SK-N-SH (cell line): ENCODE results near the gene STARD7. TPM values are rescaled to one million over a fixed set of nuclear protein-coding genes. Genes with fewer than 3 reads are reported as not detected.

Experiments used
- CTCF ChIA-PET: fragments of 300-600, 350-600 bp; formaldehyde crosslinking; extraction: SDS; loops from one replicate; lab custom pipeline; 2021; lab: Yijun Ruan, JAX
- POLR2A ChIA-PET: fragments of 350-600 bp; sonication (Branson Sonifier 250); formaldehyde crosslinking; extraction: SDS; loops from one replicate; lab custom pipeline; 2020; ENCODE audit warnings: antibody characterized with exemption, inconsistent platforms; lab: Yijun Ruan, JAX
- DNase-seq: peaks from one replicate; pipeline ENCODE4 v3.0.0; 2012
- H2AFZ ChIP-seq: fragments of 200-600 bp; sonication (generic); 2 replicates; pipeline ENCODE4 v1.8.1; 2016; ENCODE audit warnings: antibody characterized with exemption, mild to moderate bottlenecking, low read depth
- H3F3A ChIP-seq: fragments of 200-600 bp; sonication (generic); replicated peaks from 2 replicates; pipeline ENCODE3; 2016; ENCODE audit warnings: antibody characterized with exemption, mild to moderate bottlenecking; ENCODE audit not compliant: insufficient read depth
- H3K27ac ChIP-seq, 2 experiments: fragments of 200-500 bp in 1 of 2; fragments of 200-600 bp in 1 of 2; sonication (Bioruptor generic) in 1 of 2; sonication (generic), shearing (Covaris generic) in 1 of 2; 2 replicates each; pipeline versions ENCODE4 v1.5.1 to v1.6.1; 2014 to 2016; ENCODE audit warnings: low read depth in 2 of 2, inconsistent platforms in 1 of 2, low read length in 1 of 2, mild to moderate bottlenecking in 1 of 2, mixed read lengths in 1 of 2
- H3K27me3 ChIP-seq: fragments of 200-600 bp; sonication (generic), shearing (Covaris generic); 2 replicates; pipeline ENCODE4 v1.6.1; 2016; ENCODE audit warnings: mixed run types; ENCODE audit not compliant: insufficient read depth
- H3K36me3 ChIP-seq, 2 experiments: fragments of 200-500 bp in 1 of 2; fragments of 200-600 bp in 1 of 2; sonication (Bioruptor generic) in 1 of 2; sonication (generic) in 1 of 2; replicated peaks in 1 of 2; 2 replicates each; pipeline versions ENCODE3 to v1.5.1; 2014 to 2016; ENCODE audit warnings: low read length in 1 of 2, mild to moderate bottlenecking in 1 of 2; ENCODE audit not compliant: insufficient read depth in 2 of 2, control insufficient read depth in 1 of 2
- H3K4me1 ChIP-seq, 2 experiments: fragments of 200-500 bp in 1 of 2; fragments of 200-600 bp in 1 of 2; sonication (Bioruptor generic) in 1 of 2; sonication (generic), shearing (Covaris generic) in 1 of 2; 2 replicates each; pipeline versions ENCODE4 v1.5.1 to v1.6.1; 2014 to 2016; ENCODE audit warnings: low read depth in 1 of 2, low read length in 1 of 2, mixed run types in 1 of 2; ENCODE audit not compliant: insufficient read depth in 2 of 2, control insufficient read depth in 1 of 2
- H3K4me2 ChIP-seq: fragments of 200-600 bp; sonication (generic), shearing (Covaris generic); 2 replicates; pipeline ENCODE4 v1.6.1; 2017; ENCODE audit warnings: mixed run types
- H3K4me3 ChIP-seq, 2 experiments: fragments of 200-500 bp in 1 of 2; fragments of 200-600 bp in 1 of 2; sonication (Bioruptor generic) in 1 of 2; sonication (generic), shearing (Covaris generic) in 1 of 2; 2 replicates each; pipeline versions ENCODE4 v1.5.1 to v1.8.1; 2014 to 2016; ENCODE audit warnings: low read depth in 2 of 2, inconsistent platforms in 1 of 2, low read length in 1 of 2, mild to moderate bottlenecking in 1 of 2, mixed read lengths in 1 of 2, moderate library complexity in 1 of 2
- H3K79me2 ChIP-seq: fragments of 200-600 bp; sonication (generic); 2 replicates; pipeline ENCODE4 v1.8.1; 2017; ENCODE audit warnings: mild to moderate bottlenecking; ENCODE audit not compliant: insufficient read depth
- H3K9ac ChIP-seq: fragments of 200-600 bp; sonication (generic); 2 replicates; pipeline ENCODE4 v1.6.1; 2017; ENCODE audit warnings: mixed run types
- H3K9me2 ChIP-seq: fragments of 200-600 bp; sonication (generic); 2 replicates; pipeline ENCODE4 v1.6.1; 2017; ENCODE audit warnings: mixed run types
- H3K9me3 ChIP-seq: fragments of 200-600 bp; sonication (generic); 2 replicates; pipeline ENCODE4 v1.6.1; 2017; ENCODE audit warnings: mixed run types, mild to moderate bottlenecking, moderate library complexity
- H4K20me1 ChIP-seq: fragments of 200-600 bp; sonication (generic); 2 replicates; pipeline ENCODE4 v1.6.1; 2017; ENCODE audit warnings: mild to moderate bottlenecking, mixed run types; ENCODE audit not compliant: insufficient read depth
- EP300 ChIP-seq, 2 experiments: IDR thresholded peaks; 2 replicates each; pipeline versions ENCODE4 v1.4.0 to v1.6.1; 2012; ENCODE audit warnings: borderline replicate concordance in 1 of 2, low read depth in 1 of 2, low read length in 1 of 2
- NRF1 ChIP-seq: IDR thresholded peaks from 2 replicates; pipeline ENCODE4 v1.6.1; 2012; ENCODE audit warnings: low read depth, mild to moderate bottlenecking, low read length
- POLR2AphosphoS5 ChIP-seq: IDR thresholded peaks from 2 replicates; pipeline ENCODE4 v1.6.1; 2012; ENCODE audit warnings: low read depth, low read length
- RCOR1 ChIP-seq: fragments of 150-350 bp; IDR thresholded peaks from 2 replicates; pipeline ENCODE4 v1.6.1; 2017; ENCODE audit warnings: antibody characterized with exemption, low read length
- REST ChIP-seq: IDR thresholded peaks from 2 replicates; pipeline ENCODE4 v1.6.1; 2012; ENCODE audit warnings: mild to moderate bottlenecking, low read depth, low read length, moderate library complexity
- RFX5 ChIP-seq: IDR thresholded peaks from 2 replicates; pipeline ENCODE4 v1.6.1; 2012; ENCODE audit warnings: mild to moderate bottlenecking, improper control_type of control experiment, low read length
- RXRA ChIP-seq: IDR thresholded peaks from 2 replicates; pipeline ENCODE4 v1.4.0; 2012; ENCODE audit warnings: low read depth, mild to moderate bottlenecking, borderline replicate concordance
- TEAD4 ChIP-seq: IDR thresholded peaks from 2 replicates; pipeline ENCODE4 v1.4.0; 2012; ENCODE audit warnings: mild to moderate bottlenecking, borderline replicate concordance; ENCODE audit not compliant: insufficient read depth
- USF1 ChIP-seq: IDR thresholded peaks from 2 replicates; pipeline ENCODE4 v1.4.0; 2012; ENCODE audit warnings: low read depth, borderline replicate concordance
- ZBTB33 ChIP-seq: IDR thresholded peaks from 2 replicates; pipeline ENCODE4 v1.4.0; 2012; ENCODE audit warnings: low read depth, borderline replicate concordance
- WGBS: methylation state at CpG from one replicate; pipeline ENCODE4 v1.1.6; 2017; ENCODE audit warnings: low lambda C conversion rate; 5-methylcytosine and 5-hydroxymethylcytosine counted together
- polyA plus RNA-seq, 3 experiments: library from polyadenylated mRNA; depleted of rRNA; stranded (reverse); fragments of >200 nt; gene quantifications; 2 replicates each; pipeline ENCODE4 v1.2.3, GENCODE V29; 2012

Gene STARD7
- polyA plus RNA-seq, 1 of the 3 experiments (the other 2 are of a cell fraction) = 36.1 TPM

GRCh38 chr2:96197546-96198255, 10.9 kb downstream of the STARD7 start (continued):
- TF ChIP-seq USF1 = no peak

- H3K27ac ChIP-seq = no peak overlapping the region
- no peak for DNase-seq
- H3K9me3 ChIP-seq = no peaks in the 10 kb centered on the region
- H3K9ac ChIP-seq = no peak overlapping the region
- 87% methylated on average over 10 of the region's 10 CpGs for whole genome bisulfite sequencing
- H3K9me2 ChIP-seq = no peaks in the 10 kb centered on the region
- peaks cover 79% of the 10 kb centered on the region for H3K79me2 ChIP-seq
- CTCF ChIA-PET = interaction anchor here (1.5 to 2.0 kb wide), 3 partner anchors 10 to 57 kb away, joined by 3 to 6 read pairs (median 3); no protein-coding TSS in a partner anchor
- H3K27me3 ChIP-seq = no peaks in the 10 kb centered on the region
- H2AFZ ChIP-seq = no peak overlapping the region
- POLR2A ChIA-PET = no interaction called here
- no peak overlapping the region for H3K4me3 ChIP-seq
- peaks cover 11% of the 10 kb centered on the region for H3F3A ChIP-seq
- H3K36me3 ChIP-seq = peaks cover 40 to 41% of the 10 kb centered on the region in 2 experiments
- TF ChIP-seq RXRA (no peak), EP300 (IDR thresholded peaks at IDR 0.05; ENCODE audit: borderline replicate concordance in 1 of 2, low read depth in 1 of 2, low read length in 1 of 2) (no peak), NRF1 (no peak), REST (no peak), POLR2AphosphoS5 (no peak), RFX5 (no peak), RCOR1 (no peak), TEAD4 (no peak), ZBTB33 (no peak)
- TF ChIP-seq, all 33 proteins: peak for 0
- Histone ChIP-seq H4K20me1 (peaks cover 34% of the 10 kb centered on the region), H3K4me1 (no peaks in the 10 kb centered on the region), H3K4me2 (no peak overlapping the region)
Measured at GRCh38 chr2:96195410-96196066, 13.1 kb downstream of the STARD7 start.
